Keratinocyte (primary cell): ENCODE results near the gene NXPH3.

ENCODE experiments used
- EZH2 ChIP-seq: IDR thresholded peaks from one replicate; pipeline ENCODE4 v1.6.1; 2012; ENCODE audit warnings: inconsistent platforms, mild to moderate bottlenecking, low read length, moderate library complexity
- TF ChIP-seq, protein P1 (sequence below), 3 experiments: IDR thresholded peaks in 1 of 3; conservative IDR thresholded peaks in 1 of 3; optimal IDR thresholded peaks in 1 of 3; 2 replicates in 2 of 3; 3 replicates in 1 of 3; pipeline versions ENCODE3 to v1.5.1; 2011; ENCODE audit warnings: low read length in 3 of 3, mild to moderate bottlenecking in 3 of 3, moderate library complexity in 2 of 3, control low read depth in 1 of 3, inconsistent platforms in 1 of 3; ENCODE audit not compliant: insufficient read depth in 2 of 3; ENCODE audit errors: extremely low read depth in 1 of 3

DNA sequence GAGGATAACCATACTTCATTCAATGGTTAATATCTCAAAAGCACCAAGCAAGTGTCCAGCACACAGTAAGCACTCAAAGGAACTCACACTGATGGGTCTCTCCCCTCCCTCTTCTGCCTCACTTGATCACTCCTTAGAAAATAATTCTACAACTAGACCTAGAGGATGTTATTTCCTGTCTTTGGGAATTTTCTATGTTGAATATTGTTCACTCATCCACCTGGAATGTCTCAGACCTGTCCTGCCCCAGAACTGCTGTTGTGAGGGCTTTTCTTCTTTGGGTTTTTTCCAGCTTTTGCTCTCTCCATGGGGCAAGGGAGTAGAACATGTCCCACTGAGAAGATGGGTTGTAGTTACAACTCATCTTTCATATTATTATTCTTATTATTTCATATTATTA lies 25.3 kb downstream of the NXPH3 start:
- TF ChIP-seq, protein P1, sequence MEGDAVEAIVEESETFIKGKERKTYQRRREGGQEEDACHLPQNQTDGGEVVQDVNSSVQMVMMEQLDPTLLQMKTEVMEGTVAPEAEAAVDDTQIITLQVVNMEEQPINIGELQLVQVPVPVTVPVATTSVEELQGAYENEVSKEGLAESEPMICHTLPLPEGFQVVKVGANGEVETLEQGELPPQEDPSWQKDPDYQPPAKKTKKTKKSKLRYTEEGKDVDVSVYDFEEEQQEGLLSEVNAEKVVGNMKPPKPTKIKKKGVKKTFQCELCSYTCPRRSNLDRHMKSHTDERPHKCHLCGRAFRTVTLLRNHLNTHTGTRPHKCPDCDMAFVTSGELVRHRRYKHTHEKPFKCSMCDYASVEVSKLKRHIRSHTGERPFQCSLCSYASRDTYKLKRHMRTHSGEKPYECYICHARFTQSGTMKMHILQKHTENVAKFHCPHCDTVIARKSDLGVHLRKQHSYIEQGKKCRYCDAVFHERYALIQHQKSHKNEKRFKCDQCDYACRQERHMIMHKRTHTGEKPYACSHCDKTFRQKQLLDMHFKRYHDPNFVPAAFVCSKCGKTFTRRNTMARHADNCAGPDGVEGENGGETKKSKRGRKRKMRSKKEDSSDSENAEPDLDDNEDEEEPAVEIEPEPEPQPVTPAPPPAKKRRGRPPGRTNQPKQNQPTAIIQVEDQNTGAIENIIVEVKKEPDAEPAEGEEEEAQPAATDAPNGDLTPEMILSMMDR (optimal IDR thresholded peaks at IDR 0.05 in 1 of 3, IDR thresholded peaks at IDR 0.05 in 1 of 3, conservative IDR thresholded peaks at IDR 0.05 in 1 of 3; ENCODE audit: extremely low read depth in 1 of 3, insufficient read depth in 2 of 3, low read length in 3 of 3), result no peak
- no peak for TF ChIP-seq EZH2
